ENCODE measurements around the gene RPL10A. TPM values are rescaled to one million over a fixed set of nuclear protein-coding genes. Genes with fewer than 3 reads are reported as not detected.

RPL10A gene
- 100 to 1,000 TPM; 323 to 991 (median 649) TPM for total RNA-seq

DNA sequence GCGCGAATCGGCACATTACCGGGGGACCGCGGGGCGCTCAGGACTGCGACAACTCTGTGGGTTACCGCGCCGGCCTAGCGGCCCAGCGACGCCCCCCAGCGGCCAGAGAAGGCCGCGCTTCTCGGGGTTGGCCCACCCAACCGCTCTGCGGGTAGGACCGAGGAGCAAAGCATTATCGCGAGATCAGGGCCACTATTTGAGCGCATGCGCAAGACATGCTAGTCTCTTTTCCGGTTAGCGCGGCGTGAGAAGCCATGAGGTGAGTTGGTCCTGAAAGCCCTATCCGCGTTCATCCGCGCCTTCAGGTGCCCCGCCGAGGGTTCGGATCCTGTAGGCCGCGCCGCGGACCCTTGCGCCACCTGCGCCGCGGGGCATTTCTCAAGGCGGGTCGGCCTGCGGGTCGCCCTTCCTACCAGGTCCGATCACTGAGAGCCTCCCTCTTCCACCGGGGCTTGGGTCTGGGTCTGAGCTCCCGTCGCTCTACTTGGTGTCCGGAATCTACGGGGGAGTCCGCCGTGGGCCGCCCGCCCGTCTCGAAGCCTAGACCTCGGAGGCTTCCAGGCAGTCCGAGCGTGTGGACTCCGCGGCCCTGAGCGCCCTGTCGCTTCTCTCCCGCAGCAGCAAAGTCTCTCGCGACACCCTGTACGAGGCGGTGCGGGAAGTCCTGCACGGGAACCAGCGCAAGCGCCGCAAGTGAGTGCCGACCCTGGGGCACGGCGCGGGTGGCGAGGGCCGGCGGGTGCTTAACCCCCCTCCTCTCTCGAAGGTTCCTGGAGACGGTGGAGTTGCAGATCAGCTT is at the start of gene RPL10A:
TSS of gene RPL10A (plus strand) at position 221 of the 799 bp plus-strand sequence. CDS start at position 255, 34 bp downstream.
- Histone ChIP-seq H3K27me3 (no peaks in the 10 kb centered on the region), H3K9me3 (no peaks in the 10 kb centered on the region), H3K27ac (peak within 1 kb of the TSS; percentile 88 to 95 (median 92)), H3K4me1 (peaks cover 11 to 39% (median 25%) of the 10 kb centered on the region in 4 donors), H3K36me3 (no peaks in the 10 kb centered on the region), H3K4me3 (peak within 1 kb of the TSS; percentile 68 to 83 (median 76))
- WGBS, 2 donors (ENCODE audit: low coverage in 1 of 2), result 2% methylated on average over 22 of the region's 86 CpGs; no CpG with 5 or more reads in 1 of the 2 donors
- intact Hi-C loops (cut with DNase I; ENCODE audit: low total_unique reads), result no loop called here
- in situ Hi-C loops (cut with MboI; ENCODE audit: low pct_ligation_motif_present in 1 of 4, low pct_unique_long_range_greater_than_20kb in 1 of 4, low sequenced_read_pairs in 3 of 4), result no loop called here
- TF ChIP-seq POLR2A (IDR thresholded peaks at IDR 0.05), result peak; percentile 91
- TF ChIP-seq, protein P1, sequence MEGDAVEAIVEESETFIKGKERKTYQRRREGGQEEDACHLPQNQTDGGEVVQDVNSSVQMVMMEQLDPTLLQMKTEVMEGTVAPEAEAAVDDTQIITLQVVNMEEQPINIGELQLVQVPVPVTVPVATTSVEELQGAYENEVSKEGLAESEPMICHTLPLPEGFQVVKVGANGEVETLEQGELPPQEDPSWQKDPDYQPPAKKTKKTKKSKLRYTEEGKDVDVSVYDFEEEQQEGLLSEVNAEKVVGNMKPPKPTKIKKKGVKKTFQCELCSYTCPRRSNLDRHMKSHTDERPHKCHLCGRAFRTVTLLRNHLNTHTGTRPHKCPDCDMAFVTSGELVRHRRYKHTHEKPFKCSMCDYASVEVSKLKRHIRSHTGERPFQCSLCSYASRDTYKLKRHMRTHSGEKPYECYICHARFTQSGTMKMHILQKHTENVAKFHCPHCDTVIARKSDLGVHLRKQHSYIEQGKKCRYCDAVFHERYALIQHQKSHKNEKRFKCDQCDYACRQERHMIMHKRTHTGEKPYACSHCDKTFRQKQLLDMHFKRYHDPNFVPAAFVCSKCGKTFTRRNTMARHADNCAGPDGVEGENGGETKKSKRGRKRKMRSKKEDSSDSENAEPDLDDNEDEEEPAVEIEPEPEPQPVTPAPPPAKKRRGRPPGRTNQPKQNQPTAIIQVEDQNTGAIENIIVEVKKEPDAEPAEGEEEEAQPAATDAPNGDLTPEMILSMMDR (IDR thresholded peaks at IDR 0.05), result peak; percentile 92 to 98 (median 97)
- peak; percentile 97 to 98 (median 98) for TF ChIP-seq POLR2AphosphoS5 (IDR thresholded peaks at IDR 0.05)
- TF ChIP-seq EP300 (IDR thresholded peaks at IDR 0.05; ENCODE audit: low read depth), result no peak
- DNase-seq, result peak; percentile 97

DNA sequence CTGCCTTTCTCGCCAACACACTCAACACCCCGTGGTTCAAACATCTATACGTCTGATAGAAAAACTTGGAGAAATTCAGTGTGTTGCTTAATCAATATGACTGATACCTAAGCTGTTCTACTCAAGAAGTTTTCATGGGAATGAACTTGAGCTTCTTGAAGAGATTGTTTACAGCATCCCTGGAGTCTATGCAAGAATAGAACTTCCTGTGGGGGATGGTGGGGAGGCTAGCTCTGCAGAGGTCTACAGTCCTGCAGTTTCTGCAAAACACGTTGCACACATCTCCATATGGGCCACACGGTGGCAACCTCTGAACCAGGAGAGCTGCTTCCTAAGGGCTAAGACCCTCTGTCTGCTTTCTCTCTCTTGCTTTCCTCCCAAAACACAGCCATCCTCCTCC is 48.8 kb upstream of the RPL10A start:
- no peaks in the 10 kb centered on the region for H3K9me3 ChIP-seq
- no peak for DNase-seq
- no peaks in the 10 kb centered on the region for H3K27me3 ChIP-seq
- peaks cover 11 to 37% (median 17%) of the 10 kb centered on the region in 4 donors for H3K4me1 ChIP-seq
- in situ Hi-C loops (cut with MboI; ENCODE audit: low pct_ligation_motif_present in 1 of 4, low pct_unique_long_range_greater_than_20kb in 1 of 4, low sequenced_read_pairs in 3 of 4), result no loop called here
- peaks cover 0 to 25% (median 8%) of the 10 kb centered on the region in 4 donors for H3K36me3 ChIP-seq
- intact Hi-C loops (cut with DNase I; ENCODE audit: low total_unique reads), result loop anchor here (10.0 kb wide), 1 partner anchor 65 kb away; no protein-coding TSS in a partner anchor
- H3K4me3 ChIP-seq, result no peak overlapping the region
- no peak for TF ChIP-seq POLR2AphosphoS5 (IDR thresholded peaks at IDR 0.05)
- TF ChIP-seq, protein P1 (IDR thresholded peaks at IDR 0.05), result no peak
- no peak for TF ChIP-seq POLR2A (IDR thresholded peaks at IDR 0.05)
- TF ChIP-seq EP300 (IDR thresholded peaks at IDR 0.05; ENCODE audit: low read depth), result no peak
- H3K27ac ChIP-seq, result no peak overlapping the region
- 73% methylated on average over 5 of the region's 5 CpGs; no CpG with 5 or more reads in 1 of the 2 donors for WGBS, 2 donors (ENCODE audit: low coverage in 1 of 2)

DNA sequence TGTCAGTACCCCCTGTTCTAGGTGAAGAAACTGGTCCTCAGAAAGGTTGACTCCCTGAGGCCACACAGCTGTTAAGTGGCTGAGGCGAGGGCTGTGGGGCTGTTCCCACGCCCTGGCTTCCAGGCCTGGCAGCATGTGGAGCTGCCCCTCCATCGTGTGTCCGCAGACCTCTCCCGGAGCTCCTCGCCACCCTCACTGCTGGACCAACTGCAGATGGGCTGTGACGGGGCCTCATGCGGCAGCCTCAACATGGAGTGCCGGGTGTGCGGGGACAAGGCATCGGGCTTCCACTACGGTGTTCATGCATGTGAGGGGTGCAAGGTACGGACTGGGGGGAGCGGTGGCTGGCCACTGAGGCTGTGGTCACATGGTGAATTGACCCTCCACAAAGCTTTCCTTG is 48.2 kb upstream of the RPL10A start:
- Histone ChIP-seq H3K4me3 (no peak overlapping the region), H3K27me3 (no peaks in the 10 kb centered on the region), H3K27ac (no peak overlapping the region), H3K4me1 (peaks cover 7 to 32% (median 12%) of the 10 kb centered on the region in 4 donors), H3K36me3 (peaks cover 0 to 29% (median 10%) of the 10 kb centered on the region in 4 donors), H3K9me3 (no peaks in the 10 kb centered on the region)
- WGBS, 2 donors (ENCODE audit: low coverage in 1 of 2), result 93% methylated on average over 14 of the region's 14 CpGs; no CpG with 5 or more reads in 1 of the 2 donors
- intact Hi-C loops (cut with DNase I; ENCODE audit: low total_unique reads) (loop anchor here (10.0 kb wide), 1 partner anchor 65 kb away; no protein-coding TSS in a partner anchor), in situ Hi-C loops (cut with MboI; ENCODE audit: low pct_ligation_motif_present in 1 of 4, low pct_unique_long_range_greater_than_20kb in 1 of 4, low sequenced_read_pairs in 3 of 4) (no loop called here)
- TF ChIP-seq EP300 (IDR thresholded peaks at IDR 0.05; ENCODE audit: low read depth) (no peak), POLR2AphosphoS5 (IDR thresholded peaks at IDR 0.05) (no peak), POLR2A (IDR thresholded peaks at IDR 0.05) (no peak)
- TF ChIP-seq, protein P1 (IDR thresholded peaks at IDR 0.05), result no peak
- no peak for DNase-seq

DNA sequence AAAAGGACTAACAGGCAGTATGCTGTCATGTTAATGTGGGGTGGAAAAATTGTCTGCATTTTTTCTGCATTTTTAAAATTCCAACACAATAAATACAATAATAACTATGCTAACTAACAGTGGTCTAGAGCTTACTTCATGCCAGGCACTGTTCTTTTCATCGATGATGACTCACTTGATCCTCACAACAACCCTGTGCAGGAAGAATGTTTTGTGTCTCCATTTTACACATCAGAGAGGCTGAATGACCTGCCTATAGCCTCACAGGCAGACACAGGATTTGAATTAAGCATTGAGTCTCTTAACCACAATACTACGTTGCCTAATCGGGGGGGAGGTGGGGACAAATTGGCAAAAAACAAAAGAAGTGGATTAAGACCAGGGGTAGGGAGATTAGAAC is 42.9 kb upstream of the RPL10A start:
- Histone ChIP-seq H3K4me1 (no peaks in the 10 kb centered on the region), H3K9me3 (peaks cover 3 to 6% of the 10 kb centered on the region in 2 donors), H3K36me3 (peaks cover 0 to 27% (median 11%) of the 10 kb centered on the region in 4 donors), H3K27ac (peak overlapping the region in 1 of 4 donors; percentile 12), H3K27me3 (no peaks in the 10 kb centered on the region), H3K4me3 (no peak overlapping the region)
- in situ Hi-C loops (cut with MboI; ENCODE audit: low pct_ligation_motif_present in 1 of 4, low pct_unique_long_range_greater_than_20kb in 1 of 4, low sequenced_read_pairs in 3 of 4), result loop anchor here in 1 of 4 donors (25.0 kb wide), 1 partner anchor 113 kb away; no protein-coding TSS in a partner anchor
- TF ChIP-seq EP300 (IDR thresholded peaks at IDR 0.05; ENCODE audit: low read depth) (no peak), POLR2AphosphoS5 (IDR thresholded peaks at IDR 0.05) (no peak), POLR2A (IDR thresholded peaks at IDR 0.05) (no peak)
- TF ChIP-seq, protein P1 (IDR thresholded peaks at IDR 0.05), result no peak
- intact Hi-C loops (cut with DNase I; ENCODE audit: low total_unique reads), result no loop called here
- no peak for DNase-seq
- WGBS, 2 donors (ENCODE audit: low coverage in 1 of 2), result 80 to 83% methylated on average over 1 to 3 of the region's 3 CpGs

All from transverse colon (tissue), 4 donors.